Measurements from ENCODE around the gene UHRF1.
"Not testable (repeated sequence)": the region's sequence is repeated elsewhere in the genome, so short reads cannot be mapped to it uniquely, and the experiment has no call there.

UHRF1 gene

GRCh38 chr19:4878491-4878968 lies 30.8 kb upstream of the UHRF1 start:
- DNase-seq (ENCODE audit: insufficient read length) = peak; percentile 36
- TF ChIP-seq POLR2A (IDR thresholded peaks at IDR 0.05; ENCODE audit: low read depth, low read length) (no peak), POLR2AphosphoS5 (IDR thresholded peaks at IDR 0.05; ENCODE audit: low read depth, low read length) (no peak), TAF1 (IDR thresholded peaks at IDR 0.05; ENCODE audit: borderline replicate concordance, low read depth, low read length) (no peak)
- no peak for FAIRE-seq

- TF ChIP-seq TAF1 (IDR thresholded peaks at IDR 0.05; ENCODE audit: borderline replicate concordance, low read depth, low read length) (no peak), POLR2A (IDR thresholded peaks at IDR 0.05; ENCODE audit: low read depth, low read length) (no peak), POLR2AphosphoS5 (IDR thresholded peaks at IDR 0.05; ENCODE audit: low read depth, low read length) (no peak)
- DNase-seq (ENCODE audit: insufficient read length) (no peak), FAIRE-seq (no peak)
These were observed 30.3 kb upstream of the UHRF1 start for GRCh38 chr19:4879041-4879440.

GRCh38 chr19:4882874-4883273 lies 26.4 kb upstream of the UHRF1 start:
- FAIRE-seq; DNase-seq (ENCODE audit: insufficient read length): not testable (repeated sequence)

- FAIRE-seq = not testable (repeated sequence)
These were observed 24.3 kb upstream of the UHRF1 start for GRCh38 chr19:4884993-4885392.

GRCh38 chr19:4887803-4888202 lies 21.5 kb upstream of the UHRF1 start:
- FAIRE-seq; DNase-seq (ENCODE audit: insufficient read length): not testable (repeated sequence)

More at GRCh38 chr19:4884993-4885392, 24.3 kb upstream of the UHRF1 start:
- DNase-seq (ENCODE audit: insufficient read length) = not testable (repeated sequence)

- FAIRE-seq = no peak
- TF ChIP-seq TAF1 (IDR thresholded peaks at IDR 0.05; ENCODE audit: borderline replicate concordance, low read depth, low read length) (no peak), POLR2AphosphoS5 (IDR thresholded peaks at IDR 0.05; ENCODE audit: low read depth, low read length) (no peak), POLR2A (IDR thresholded peaks at IDR 0.05; ENCODE audit: low read depth, low read length) (no peak)
- DNase-seq (ENCODE audit: insufficient read length) = no peak
These were observed 20.1 kb upstream of the UHRF1 start for GRCh38 chr19:4889034-4889815.

GRCh38 chr19:4891066-4891465 lies 18.2 kb upstream of the UHRF1 start:
- DNase-seq (ENCODE audit: insufficient read length) (no peak), FAIRE-seq (no peak)
- no peak for TF ChIP-seq TAF1 (IDR thresholded peaks at IDR 0.05; ENCODE audit: borderline replicate concordance, low read depth, low read length)
- no peak for TF ChIP-seq POLR2A (IDR thresholded peaks at IDR 0.05; ENCODE audit: low read depth, low read length)
- TF ChIP-seq POLR2AphosphoS5 (IDR thresholded peaks at IDR 0.05; ENCODE audit: low read depth, low read length) = no peak

GRCh38 chr19:4892962-4893361 lies 16.3 kb upstream of the UHRF1 start:
- not testable (repeated sequence) for FAIRE-seq; DNase-seq (ENCODE audit: insufficient read length)

GRCh38 chr19:4896372-4896771 lies 12.9 kb upstream of the UHRF1 start:
- FAIRE-seq (no peak), DNase-seq (ENCODE audit: insufficient read length) (no peak)
- TF ChIP-seq POLR2AphosphoS5 (IDR thresholded peaks at IDR 0.05; ENCODE audit: low read depth, low read length) (no peak), POLR2A (IDR thresholded peaks at IDR 0.05; ENCODE audit: low read depth, low read length) (no peak), TAF1 (IDR thresholded peaks at IDR 0.05; ENCODE audit: borderline replicate concordance, low read depth, low read length) (no peak)

- FAIRE-seq = no peak
- TF ChIP-seq TAF1 (IDR thresholded peaks at IDR 0.05; ENCODE audit: borderline replicate concordance, low read depth, low read length) (no peak), POLR2AphosphoS5 (IDR thresholded peaks at IDR 0.05; ENCODE audit: low read depth, low read length) (no peak), POLR2A (IDR thresholded peaks at IDR 0.05; ENCODE audit: low read depth, low read length) (no peak)
- DNase-seq (ENCODE audit: insufficient read length) = no peak
These were observed 12.2 kb upstream of the UHRF1 start for GRCh38 chr19:4897146-4897545.

- FAIRE-seq; DNase-seq (ENCODE audit: insufficient read length): not testable (repeated sequence)
These were observed 8.4 kb upstream of the UHRF1 start for GRCh38 chr19:4900879-4901278.

- no peak for FAIRE-seq
- TF ChIP-seq POLR2A (IDR thresholded peaks at IDR 0.05; ENCODE audit: low read depth, low read length) (no peak), TAF1 (IDR thresholded peaks at IDR 0.05; ENCODE audit: borderline replicate concordance, low read depth, low read length) (no peak)
These were observed 6.5 kb upstream of the UHRF1 start, which contains the start of gene ARRDC5 for GRCh38 chr19:4902796-4903195. ARRDC5 (minus strand) TSS chr19:4902896; CDS start chr19:4902825, 71 bp downstream.

GRCh38 chr19:4904481-4904880 lies 4.8 kb upstream of the UHRF1 start:
- DNase-seq (ENCODE audit: insufficient read length) (no peak), FAIRE-seq (no peak)
- TF ChIP-seq POLR2A (IDR thresholded peaks at IDR 0.05; ENCODE audit: low read depth, low read length) (no peak), TAF1 (IDR thresholded peaks at IDR 0.05; ENCODE audit: borderline replicate concordance, low read depth, low read length) (no peak), POLR2AphosphoS5 (IDR thresholded peaks at IDR 0.05; ENCODE audit: low read depth, low read length) (no peak)

More at GRCh38 chr19:4902796-4903195, 6.5 kb upstream of the UHRF1 start, which contains the start of gene ARRDC5:
- no peak for DNase-seq (ENCODE audit: insufficient read length)
